Gastroesophageal sphincter (tissue), 4 donors: ENCODE data around the gene MAGEH1. TPM values are rescaled to one million over a fixed set of nuclear protein-coding genes. Genes with fewer than 3 reads are reported as not detected.

Experiments used
- ATAC-seq: fragments of 150-250 bp; one replicate; pipeline ENCODE4 v1.9.1; 2016; ENCODE audit warnings: mild to moderate bottlenecking, moderate library complexity
- H3K27ac ChIP-seq, 4 donors: fragments of 200-600 bp; sonication (generic) in 3 of 4; 1 replicate in 3 of 4; 2 replicates in 1 of 4; pipeline ENCODE4 v1.5.1; 2016 to 2019
- H3K27me3 ChIP-seq: fragments of 200-600 bp; sonication (generic); one replicate; pipeline ENCODE4 v1.5.1; 2019
- H3K36me3 ChIP-seq, 2 donors: fragments of 200-600 bp; sonication (generic); one replicate each; pipeline ENCODE4 v1.5.1; 2019; ENCODE audit warnings: control low read depth in 1 of 2
- H3K4me1 ChIP-seq, 3 donors: fragments of 200-600 bp; sonication (generic); 1 replicate in 2 of 3; 2 replicates in 1 of 3; pipeline ENCODE4 v1.5.1; 2016 to 2019; ENCODE audit warnings: control low read depth in 2 of 3
- H3K4me3 ChIP-seq, 2 donors: fragments of 200-600 bp; sonication (generic); one replicate each; pipeline ENCODE4 v1.5.1; 2019; ENCODE audit warnings: mild to moderate bottlenecking in 1 of 2, moderate library complexity in 1 of 2
- H3K9me3 ChIP-seq, 3 donors: fragments of 200-600 bp; sonication (generic); one replicate each; pipeline ENCODE4 v1.5.1; 2017 to 2019; ENCODE audit warnings: control low read depth in 2 of 3
- EP300 ChIP-seq: sonication (generic); formaldehyde crosslinking; IDR thresholded peaks from one replicate; pipeline ENCODE4 v1.6.1; 2017; ENCODE audit warnings: antibody characterized with exemption, mild to moderate bottlenecking
- POLR2A ChIP-seq, 2 donors: fragments of 450-650 bp; IDR thresholded peaks; one replicate each; pipeline ENCODE4 v1.6.1; 2017; ENCODE audit warnings: antibody characterized with exemption in 2 of 2, mild to moderate bottlenecking in 2 of 2, moderate library complexity in 1 of 2
- POLR2AphosphoS5 ChIP-seq: sonication (generic); formaldehyde crosslinking; IDR thresholded peaks from one replicate; pipeline ENCODE4 v1.6.1; 2017; ENCODE audit warnings: antibody characterized with exemption
- WGBS, 2 donors: methylation state at CpG; one replicate each; pipeline ENCODE4 v1.1.5; 2018; ENCODE audit warnings: low coverage in 1 of 2; 5-methylcytosine and 5-hydroxymethylcytosine counted together
- small RNA-seq, 4 donors: library from RNA; depleted of rRNA; stranded (forward); fragments of <200 nt; gene quantifications; one replicate each; pipeline ENCODE3, GENCODE V24; 2016
- total RNA-seq, 4 donors: library from RNA; depleted of rRNA; stranded (reverse); fragments of >200 nt; gene quantifications; one replicate each; pipeline ENCODE4 v1.1.0, GENCODE V29; 2016
- TF ChIP-seq, protein P1 (sequence below), 4 experiments: fragments of 200-600 bp in 2 of 4; fragments of 450-650 bp in 2 of 4; sonication (generic) in 1 of 4; IDR thresholded peaks; one replicate each; pipeline ENCODE4 v1.5.1; 2017 to 2019; ENCODE audit warnings: antibody characterized with exemption in 4 of 4, mild to moderate bottlenecking in 2 of 4, moderate library complexity in 2 of 4

MAGEH1 gene
- total RNA-seq, 4 donors from 2014 or later: 21.8 to 32.7 (median 25.6) TPM

- peak overlapping the region; percentile 89 to 95 (median 92) for H3K27ac ChIP-seq
- peak; percentile 85 for ATAC-seq
- peak overlapping the region; percentile 71 to 91 for H3K4me3 ChIP-seq
- H3K27me3 ChIP-seq: no peaks in the 10 kb centered on the region
- H3K9me3 ChIP-seq: no peaks in the 10 kb centered on the region
- TF ChIP-seq EP300 (no peak), POLR2A (IDR thresholded peaks at IDR 0.05) (peak in 1 of 2 donors; percentile 23)
- whole genome bisulfite sequencing, 2 donors: 0 to 7% methylated on average over 1 to 3 of the region's 54 CpGs
- H3K4me1 ChIP-seq: peaks cover 0 to 8% (median 0%) of the 10 kb centered on the region in 3 donors
- H3K36me3 ChIP-seq: no peaks in the 10 kb centered on the region
Observed at GRCh38 chrX:55488593-55489313, 36.8 kb downstream of the MAGEH1 start.

- Histone ChIP-seq H3K9me3 (no peaks in the 10 kb centered on the region), H3K4me1 (peaks cover 0 to 8% (median 0%) of the 10 kb centered on the region in 3 donors), H3K27me3 (no peaks in the 10 kb centered on the region), H3K4me3 (peak within 1 kb of the TSS; percentile 71 to 91), H3K36me3 (no peaks in the 10 kb centered on the region), H3K27ac (peak within 1 kb of the TSS; percentile 89 to 95 (median 92))
- no peak for TF ChIP-seq EP300
- TF ChIP-seq POLR2AphosphoS5: no peak
- TF ChIP-seq POLR2A (IDR thresholded peaks at IDR 0.05): peak in 1 of 2 donors; percentile 12
- TF ChIP-seq, protein P1, sequence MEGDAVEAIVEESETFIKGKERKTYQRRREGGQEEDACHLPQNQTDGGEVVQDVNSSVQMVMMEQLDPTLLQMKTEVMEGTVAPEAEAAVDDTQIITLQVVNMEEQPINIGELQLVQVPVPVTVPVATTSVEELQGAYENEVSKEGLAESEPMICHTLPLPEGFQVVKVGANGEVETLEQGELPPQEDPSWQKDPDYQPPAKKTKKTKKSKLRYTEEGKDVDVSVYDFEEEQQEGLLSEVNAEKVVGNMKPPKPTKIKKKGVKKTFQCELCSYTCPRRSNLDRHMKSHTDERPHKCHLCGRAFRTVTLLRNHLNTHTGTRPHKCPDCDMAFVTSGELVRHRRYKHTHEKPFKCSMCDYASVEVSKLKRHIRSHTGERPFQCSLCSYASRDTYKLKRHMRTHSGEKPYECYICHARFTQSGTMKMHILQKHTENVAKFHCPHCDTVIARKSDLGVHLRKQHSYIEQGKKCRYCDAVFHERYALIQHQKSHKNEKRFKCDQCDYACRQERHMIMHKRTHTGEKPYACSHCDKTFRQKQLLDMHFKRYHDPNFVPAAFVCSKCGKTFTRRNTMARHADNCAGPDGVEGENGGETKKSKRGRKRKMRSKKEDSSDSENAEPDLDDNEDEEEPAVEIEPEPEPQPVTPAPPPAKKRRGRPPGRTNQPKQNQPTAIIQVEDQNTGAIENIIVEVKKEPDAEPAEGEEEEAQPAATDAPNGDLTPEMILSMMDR (IDR thresholded peaks at IDR 0.05): peak in 1 of 4 experiments; percentile 20
- 1 to 8% methylated on average over 4 to 17 of the region's 34 CpGs for WGBS, 2 donors
- ATAC-seq: peak; percentile 58
Observed at GRCh38 chrX:55489314-55490009, 37.5 kb downstream of the MAGEH1 start, which contains the start of gene USP51. Gene USP51 (minus strand): TSS chrX:55489848. CDS start chrX:55488939, 909 bp downstream.

GRCh38 chrX:55490121-55490520 lies 38.2 kb downstream of the MAGEH1 start:
- Histone ChIP-seq H3K36me3 (no peaks in the 10 kb centered on the region), H3K4me1 (peaks cover 0 to 8% (median 0%) of the 10 kb centered on the region in 3 donors), H3K4me3 (peak overlapping the region; percentile 71 to 91), H3K27me3 (no peaks in the 10 kb centered on the region), H3K9me3 (no peaks in the 10 kb centered on the region), H3K27ac (peak overlapping the region; percentile 89 to 95 (median 92))
- 59 to 85% methylated on average over 2 to 3 of the region's 4 CpGs for WGBS, 2 donors
- no peak for ATAC-seq
- TF ChIP-seq, protein P1 (IDR thresholded peaks at IDR 0.05): no peak
- TF ChIP-seq POLR2AphosphoS5 (no peak), POLR2A (IDR thresholded peaks at IDR 0.05) (no peak), EP300 (no peak)

DNA sequence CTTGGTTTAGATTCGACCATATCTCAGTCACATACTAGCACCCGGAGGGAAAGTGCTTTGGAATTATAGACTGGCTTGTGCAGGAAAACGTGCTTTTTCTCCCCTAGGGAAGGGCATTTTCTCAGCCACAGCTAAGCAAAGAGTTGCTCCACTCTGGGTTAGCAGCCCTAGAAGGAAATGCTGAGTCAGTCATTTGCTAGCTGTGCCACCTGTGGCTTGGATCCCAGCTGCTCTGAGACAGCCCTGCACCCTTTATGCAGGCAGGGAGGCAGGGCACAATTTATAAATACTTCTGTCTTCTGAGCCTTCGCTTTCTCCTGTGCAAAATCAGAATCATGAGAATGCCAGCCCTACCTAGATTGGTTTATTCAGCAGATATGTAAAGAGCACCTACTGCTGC lies 39.0 kb downstream of the MAGEH1 start:
- no peaks in the 10 kb centered on the region for H3K36me3 ChIP-seq
- H3K27me3 ChIP-seq: no peaks in the 10 kb centered on the region
- no peaks in the 10 kb centered on the region for H3K9me3 ChIP-seq
- peaks cover 0 to 8% (median 0%) of the 10 kb centered on the region in 3 donors for H3K4me1 ChIP-seq
- peak overlapping the region in 2 of 4 donors; percentile 92 to 95 for H3K27ac ChIP-seq
- WGBS, 2 donors: no CpG with 5 or more reads among the region's 4 CpGs
- H3K4me3 ChIP-seq: no peak overlapping the region
- TF ChIP-seq, protein P1 (IDR thresholded peaks at IDR 0.05): no peak
- no peak for TF ChIP-seq EP300
- no peak for ATAC-seq

Small RNA genes within 50 kb of the gene (small RNA-seq; reads per million reads assigned to genes)
- gene MIR4536-2: 0 reads per million in 4 donors

Other genes starting within 250 kb of the MAGEH1 start
- gene PAGE5, start 231.8 kb upstream of the MAGEH1 start, total RNA-seq: not detected
- not detected for gene PAGE3, start 187.2 kb upstream of the MAGEH1 start, total RNA-seq
- 1 to 10 TPM; 1.4 to 2.3 (median 1.6) TPM for gene USP51, start 37.7 kb downstream of the MAGEH1 start, total RNA-seq
- gene FOXR2, start 171.3 kb downstream of the MAGEH1 start, total RNA-seq: under 1 TPM in 1 of 4 donors, not detected in 3; 0.27 TPM